GM12878 (cell line): Measurements from ENCODE around the gene NFE2L2. TPM values are rescaled to one million over a fixed set of nuclear protein-coding genes. Genes with fewer than 3 reads are reported as not detected.
A peak's percentile ranks its signal among the peaks of the same experiment; 100 is the strongest.

Experiments used
- ATF3 ChIP-seq: IDR thresholded peaks from 2 replicates; pipeline ENCODE4 v1.6.1; 2011; ENCODE audit warnings: low read depth, mild to moderate bottlenecking, low read length, moderate library complexity, borderline replicate concordance; ENCODE audit errors: extremely low read depth
- CHD1 ChIP-seq: IDR thresholded peaks from 2 replicates; pipeline ENCODE4 v1.6.1; 2012; ENCODE audit warnings: low read depth, low read length, improper control_type of control experiment
- EZH2 ChIP-seq: IDR thresholded peaks from 2 replicates; pipeline ENCODE4 v1.6.1; 2012; ENCODE audit warnings: low read depth, mild to moderate bottlenecking, control low read depth, inconsistent platforms, low read length, borderline replicate concordance; ENCODE audit not compliant: control insufficient read depth
- KAT2A ChIP-seq: conservative IDR thresholded peaks from 2 replicates; pipeline ENCODE4 v1.6.1; 2011; ENCODE audit warnings: low read depth, low read length; ENCODE audit not compliant: control insufficient read depth
- KDM1A ChIP-seq: fragments of 200-600 bp; sonication (generic); IDR thresholded peaks from 2 replicates; pipeline ENCODE4 v1.6.1; 2016; ENCODE audit warnings: borderline replicate concordance
- MEF2A ChIP-seq: IDR thresholded peaks from 2 replicates; pipeline ENCODE4 v1.6.1; 2011; ENCODE audit warnings: low read depth, mild to moderate bottlenecking, low read length, moderate library complexity; ENCODE audit not compliant: insufficient read depth
- PML ChIP-seq: IDR thresholded peaks from 2 replicates; pipeline ENCODE4 v1.6.1; 2012; ENCODE audit warnings: low read length, inconsistent platforms
- RBBP5 ChIP-seq: fragments of 200-600 bp; sonication (generic); conservative IDR thresholded peaks from 2 replicates; pipeline ENCODE4 v1.6.1; 2016
- RUNX3 ChIP-seq: IDR thresholded peaks from 2 replicates; pipeline ENCODE4 v1.6.1; 2012; ENCODE audit warnings: low read length, inconsistent platforms
- TBL1XR1 ChIP-seq: IDR thresholded peaks from 2 replicates; pipeline ENCODE4 v1.6.1; 2012; ENCODE audit warnings: low read depth, low read length, improper control_type of control experiment
- USF1 ChIP-seq: IDR thresholded peaks from 2 replicates; pipeline ENCODE4 v1.6.1; 2011; ENCODE audit warnings: borderline replicate concordance, low read depth, mild to moderate bottlenecking, moderate library complexity, mixed read lengths, low read length; ENCODE audit not compliant: insufficient read depth; ENCODE audit errors: extremely low read length
- ZNF592 ChIP-seq: fragments of 450-650 bp; IDR thresholded peaks from 2 replicates; pipeline ENCODE4 v1.6.1; 2017; ENCODE audit warnings: mild to moderate bottlenecking, moderate library complexity
- polyA plus RNA-seq, 11 experiments: library from polyadenylated mRNA; depleted of rRNA in 4 of 11; unstranded in 6 of 11; stranded (reverse) in 5 of 11; fragments of >200 nt; fragmentation: Nextera tagmentation in 4 of 11; fragmentation: Illumina TruSeq in 1 of 11; extraction: Ambion mirVana in 4 of 11; extraction: Trizol in 1 of 11; gene quantifications; 1 replicate in 1 of 11; 2 replicates in 10 of 11; pipeline versions ENCODE4 v1.2.1 to v1.2.3, GENCODE V29; 2011 to 2016; ENCODE audit warnings: inconsistent platforms in 2 of 11, missing spikeins in 2 of 11, low read depth in 1 of 11
- total RNA-seq, 4 experiments: library from RNA; depleted of rRNA in 3 of 4; stranded (reverse); fragments of >200 nt in 3 of 4; fragmentation: Illumina TruSeq in 1 of 4; extraction: Trizol in 1 of 4; gene quantifications; 2 replicates each; pipeline versions ENCODE4 v1.2.1 to v1.2.3, GENCODE V29; 2013 to 2021

The NFE2L2 gene
- total and polyA plus RNA-seq, 10 of the 15 experiments (the other 5 are each of a cell fraction or from before 2014, with no cell fraction given) = 18.4 to 69.8 (median 37.1) TPM

- TF ChIP-seq USF1 = peak; percentile 33
- peak; percentile 93; the same call in 1 of the 2 replicates for TF ChIP-seq CHD1
- TF ChIP-seq KAT2A = no peak
- no peak for TF ChIP-seq RBBP5
- TF ChIP-seq TBL1XR1 = peak; percentile 77
- peak; percentile 64 for TF ChIP-seq RUNX3
- no peak for TF ChIP-seq EZH2
- TF ChIP-seq ATF3 = no peak
- TF ChIP-seq KDM1A = no peak
- TF ChIP-seq MEF2A = no peak
- TF ChIP-seq ZNF592 = peak; percentile 73; the same call in 1 of the 2 replicates
- 0 out of 2 replicates have a peak, but pooled peaks have one; percentile 56 for TF ChIP-seq PML
Measured at GRCh38 chr2:177263451-177264208, 897 bp downstream of the NFE2L2 start (continued).
